ENCODE results near the gene RAB6C. TPM values are rescaled to one million over a fixed set of nuclear protein-coding genes. Genes with fewer than 3 reads are reported as not detected.
A peak's percentile ranks its signal among the peaks of the same experiment; 100 is the strongest.
"Not testable (repeated sequence)": the region's sequence is repeated elsewhere in the genome, so short reads cannot be mapped to it uniquely, and the experiment has no call there.

The RAB6C gene
- polyA plus RNA-seq (2013, experiment 1 of 2) = 0.26 TPM
- polyA plus RNA-seq (2013, experiment 2 of 2) = 0.20 TPM

GRCh38 chr2:129979629-129980155 lies at the start of gene RAB6C:
Gene RAB6C, plus strand, starts transcription at chr2:129979666. Its CDS starts 450 bp downstream, at chr2:129980116.
- not testable (repeated sequence) for H3K36me3 ChIP-seq (ENCODE audit: control insufficient read depth, insufficient read depth, low read length); H3K4me1 ChIP-seq (ENCODE audit: control insufficient read depth, insufficient read depth, low read length, poor library complexity, severe bottlenecking); H3K9me3 ChIP-seq (ENCODE audit: control insufficient read depth, low read length); H3K27ac ChIP-seq (ENCODE audit: low read depth, low read length, severe bottlenecking)
- 0 to 1% methylated on average over 20 to 39 of the region's 54 CpGs for WGBS, 2 experiments (ENCODE audit: insufficient coverage in 2 of 2)
- H3K4me3 ChIP-seq (ENCODE audit: extremely low read depth, insufficient read depth, low read length, poor library complexity, severe bottlenecking) = peak within 1 kb of the TSS; percentile 34

- Histone ChIP-seq H3K4me3 (ENCODE audit: extremely low read depth, insufficient read depth, low read length, poor library complexity, severe bottlenecking) (no peak overlapping the region), H3K9me3 (ENCODE audit: control insufficient read depth, low read length) (no peaks in the 10 kb centered on the region), H3K27ac (ENCODE audit: low read depth, low read length, severe bottlenecking) (no peak overlapping the region), H3K36me3 (ENCODE audit: control insufficient read depth, insufficient read depth, low read length) (no peaks in the 10 kb centered on the region), H3K4me1 (ENCODE audit: control insufficient read depth, insufficient read depth, low read length, poor library complexity, severe bottlenecking) (peaks cover 7% of the 10 kb centered on the region)
- WGBS, 2 experiments (ENCODE audit: insufficient coverage in 2 of 2) = 61 to 63% methylated on average over 3 to 4 of the region's 6 CpGs
Measured at GRCh38 chr2:129930451-129930850, 49.0 kb upstream of the RAB6C start.

- not testable (repeated sequence) for H3K4me3 ChIP-seq (ENCODE audit: extremely low read depth, insufficient read depth, low read length, poor library complexity, severe bottlenecking); H3K4me1 ChIP-seq (ENCODE audit: control insufficient read depth, insufficient read depth, low read length, poor library complexity, severe bottlenecking); H3K9me3 ChIP-seq (ENCODE audit: control insufficient read depth, low read length); H3K27ac ChIP-seq (ENCODE audit: low read depth, low read length, severe bottlenecking); H3K36me3 ChIP-seq (ENCODE audit: control insufficient read depth, insufficient read depth, low read length)
- WGBS, 2 experiments (ENCODE audit: insufficient coverage in 2 of 2) = 63% methylated on average over 6 to 8 of the region's 8 CpGs
Measured at GRCh38 chr2:129933387-129933786, 46.1 kb upstream of the RAB6C start.

- WGBS, 2 experiments (ENCODE audit: insufficient coverage in 2 of 2) = 9 to 19% methylated on average over 25 to 28 of the region's 41 CpGs
- peaks cover 9% of the 10 kb centered on the region for H3K4me1 ChIP-seq (ENCODE audit: control insufficient read depth, insufficient read depth, low read length, poor library complexity, severe bottlenecking)
Measured at GRCh38 chr2:129934044-129934822, 45.2 kb upstream of the RAB6C start.

GRCh38 chr2:129935118-129935517 lies 44.3 kb upstream of the RAB6C start:
- WGBS, 2 experiments (ENCODE audit: insufficient coverage in 2 of 2) = no CpG with 5 or more reads among the region's 1 CpG
- Histone ChIP-seq H3K36me3 (ENCODE audit: control insufficient read depth, insufficient read depth, low read length) (no peaks in the 10 kb centered on the region), H3K27ac (ENCODE audit: low read depth, low read length, severe bottlenecking) (peak overlapping the region; percentile 16), H3K4me3 (ENCODE audit: extremely low read depth, insufficient read depth, low read length, poor library complexity, severe bottlenecking) (no peak overlapping the region), H3K9me3 (ENCODE audit: control insufficient read depth, low read length) (no peaks in the 10 kb centered on the region), H3K4me1 (ENCODE audit: control insufficient read depth, insufficient read depth, low read length, poor library complexity, severe bottlenecking) (peaks cover 6% of the 10 kb centered on the region)

More at GRCh38 chr2:129934044-129934822, 45.2 kb upstream of the RAB6C start:
- H3K27ac ChIP-seq (ENCODE audit: low read depth, low read length, severe bottlenecking) = no peak overlapping the region
- peak overlapping the region; percentile 16 for H3K4me3 ChIP-seq (ENCODE audit: extremely low read depth, insufficient read depth, low read length, poor library complexity, severe bottlenecking)
- H3K9me3 ChIP-seq (ENCODE audit: control insufficient read depth, low read length) = no peaks in the 10 kb centered on the region
- no peaks in the 10 kb centered on the region for H3K36me3 ChIP-seq (ENCODE audit: control insufficient read depth, insufficient read depth, low read length)

GRCh38 chr2:129936334-129936934 lies 43.0 kb upstream of the RAB6C start:
- WGBS, 2 experiments (ENCODE audit: insufficient coverage in 2 of 2) = 82 to 94% methylated on average over 3 to 4 of the region's 9 CpGs
- Histone ChIP-seq H3K36me3 (ENCODE audit: control insufficient read depth, insufficient read depth, low read length) (no peaks in the 10 kb centered on the region), H3K27ac (ENCODE audit: low read depth, low read length, severe bottlenecking) (no peak overlapping the region), H3K9me3 (ENCODE audit: control insufficient read depth, low read length) (no peaks in the 10 kb centered on the region), H3K4me3 (ENCODE audit: extremely low read depth, insufficient read depth, low read length, poor library complexity, severe bottlenecking) (no peak overlapping the region), H3K4me1 (ENCODE audit: control insufficient read depth, insufficient read depth, low read length, poor library complexity, severe bottlenecking) (peaks cover 6% of the 10 kb centered on the region)

- WGBS, 2 experiments (ENCODE audit: insufficient coverage in 2 of 2) = 86 to 100% methylated on average over 1 to 7 of the region's 7 CpGs
- H3K4me3 ChIP-seq (ENCODE audit: extremely low read depth, insufficient read depth, low read length, poor library complexity, severe bottlenecking) = not testable (repeated sequence)
Measured at GRCh38 chr2:129938850-129939471, 40.5 kb upstream of the RAB6C start.

GRCh38 chr2:129943456-129943855 lies 36.0 kb upstream of the RAB6C start:
- H3K4me3 ChIP-seq (ENCODE audit: extremely low read depth, insufficient read depth, low read length, poor library complexity, severe bottlenecking); H3K4me1 ChIP-seq (ENCODE audit: control insufficient read depth, insufficient read depth, low read length, poor library complexity, severe bottlenecking); H3K36me3 ChIP-seq (ENCODE audit: control insufficient read depth, insufficient read depth, low read length); H3K9me3 ChIP-seq (ENCODE audit: control insufficient read depth, low read length); H3K27ac ChIP-seq (ENCODE audit: low read depth, low read length, severe bottlenecking): not testable (repeated sequence)
- 92 to 97% methylated on average over 4 to 5 of the region's 8 CpGs for WGBS, 2 experiments (ENCODE audit: insufficient coverage in 2 of 2)

More at GRCh38 chr2:129938850-129939471, 40.5 kb upstream of the RAB6C start:
- H3K27ac ChIP-seq (ENCODE audit: low read depth, low read length, severe bottlenecking); H3K36me3 ChIP-seq (ENCODE audit: control insufficient read depth, insufficient read depth, low read length); H3K9me3 ChIP-seq (ENCODE audit: control insufficient read depth, low read length); H3K4me1 ChIP-seq (ENCODE audit: control insufficient read depth, insufficient read depth, low read length, poor library complexity, severe bottlenecking): not testable (repeated sequence)

- H3K4me1 ChIP-seq (ENCODE audit: control insufficient read depth, insufficient read depth, low read length, poor library complexity, severe bottlenecking) = no peaks in the 10 kb centered on the region
- H3K9me3 ChIP-seq (ENCODE audit: control insufficient read depth, low read length) = no peaks in the 10 kb centered on the region
- H3K4me3 ChIP-seq (ENCODE audit: extremely low read depth, insufficient read depth, low read length, poor library complexity, severe bottlenecking) = no peak overlapping the region
- H3K27ac ChIP-seq (ENCODE audit: low read depth, low read length, severe bottlenecking) = no peak overlapping the region
- H3K36me3 ChIP-seq (ENCODE audit: control insufficient read depth, insufficient read depth, low read length) = no peaks in the 10 kb centered on the region
Measured at GRCh38 chr2:129945557-129945956, 33.9 kb upstream of the RAB6C start.

- not testable (repeated sequence) for H3K9me3 ChIP-seq (ENCODE audit: control insufficient read depth, low read length); H3K4me1 ChIP-seq (ENCODE audit: control insufficient read depth, insufficient read depth, low read length, poor library complexity, severe bottlenecking); H3K27ac ChIP-seq (ENCODE audit: low read depth, low read length, severe bottlenecking); H3K4me3 ChIP-seq (ENCODE audit: extremely low read depth, insufficient read depth, low read length, poor library complexity, severe bottlenecking); H3K36me3 ChIP-seq (ENCODE audit: control insufficient read depth, insufficient read depth, low read length)
- WGBS, 2 experiments (ENCODE audit: insufficient coverage in 2 of 2) = no CpG with 5 or more reads among the region's 2 CpGs
Measured at GRCh38 chr2:129947712-129948111, 31.8 kb upstream of the RAB6C start.

All from mesodermal cell (in vitro differentiated cells).